GM12878 (cell line): ENCODE measurements around the gene CDC25C.

ENCODE experiments used
- CREB1 ChIP-seq: IDR thresholded peaks from 2 replicates; pipeline ENCODE4 v1.6.1; 2012; ENCODE audit warnings: low read depth, mild to moderate bottlenecking, inconsistent platforms
- EZH2 ChIP-seq: IDR thresholded peaks from 2 replicates; pipeline ENCODE4 v1.6.1; 2012; ENCODE audit warnings: low read depth, mild to moderate bottlenecking, control low read depth, inconsistent platforms, low read length, borderline replicate concordance; ENCODE audit not compliant: control insufficient read depth
- FOXM1 ChIP-seq: IDR thresholded peaks from 2 replicates; pipeline ENCODE4 v1.6.1; 2012; ENCODE audit warnings: low read depth, mild to moderate bottlenecking, inconsistent platforms, low read length, moderate library complexity
- KLF5 ChIP-seq: fragments of 450-650 bp; IDR thresholded peaks from 2 replicates; pipeline ENCODE4 v1.6.1; 2014; ENCODE audit warnings: mild to moderate bottlenecking; ENCODE audit not compliant: partially characterized antibody
- TAF1 ChIP-seq: IDR thresholded peaks from 2 replicates; pipeline ENCODE4 v1.6.1; 2011; ENCODE audit warnings: mild to moderate bottlenecking, low read depth, low read length, borderline replicate concordance
- TCF12 ChIP-seq: IDR thresholded peaks from 2 replicates; pipeline ENCODE4 v1.6.1; 2011; ENCODE audit warnings: low read depth, mild to moderate bottlenecking, low read length
- TF ChIP-seq, protein P1 (sequence below), 3 experiments: IDR thresholded peaks in 2 of 3; conservative IDR thresholded peaks in 1 of 3; 2 replicates each; pipeline ENCODE4 v1.5.1; 2011; ENCODE audit warnings: low read depth in 3 of 3, low read length in 3 of 3, mild to moderate bottlenecking in 3 of 3, control low read depth in 2 of 3, moderate library complexity in 2 of 3, inconsistent platforms in 1 of 3, mixed read lengths in 1 of 3; ENCODE audit not compliant: control insufficient read depth in 2 of 3, insufficient read depth in 1 of 3; ENCODE audit errors: extremely low read depth in 1 of 3
- TF ChIP-seq, protein P2 (sequence below): fragments of 450-650 bp; IDR thresholded peaks from 2 replicates; pipeline ENCODE4 v1.6.1; 2017; ENCODE audit warnings: mild to moderate bottlenecking, moderate library complexity
- TF ChIP-seq, protein P3 (sequence below): fragments of 150-350 bp; IDR thresholded peaks from 2 replicates; pipeline ENCODE4 v1.6.1; 2016; ENCODE audit warnings: low read depth, low read length

DNA sequence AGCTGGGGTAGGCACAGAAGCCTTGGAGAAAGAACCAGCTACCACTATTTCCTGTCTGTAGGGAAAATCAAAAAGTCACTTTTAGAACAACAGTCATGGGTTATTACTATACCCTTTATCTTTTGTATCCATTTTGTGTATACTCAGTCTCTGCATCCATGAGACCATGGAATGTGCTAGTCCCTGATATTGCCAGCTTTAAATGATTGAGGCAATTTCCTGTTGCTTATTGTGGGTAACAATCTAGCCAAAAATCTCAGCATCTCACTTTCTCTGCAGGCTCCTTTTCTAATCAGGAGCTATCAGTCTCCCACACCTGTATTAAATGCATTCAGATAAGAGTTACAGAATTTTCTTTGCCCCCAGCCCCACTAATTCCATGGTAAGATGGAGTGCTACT, 19.9 kb upstream of the CDC25C start:
- TF ChIP-seq CREB1 = no peak
- TF ChIP-seq, protein P1, sequence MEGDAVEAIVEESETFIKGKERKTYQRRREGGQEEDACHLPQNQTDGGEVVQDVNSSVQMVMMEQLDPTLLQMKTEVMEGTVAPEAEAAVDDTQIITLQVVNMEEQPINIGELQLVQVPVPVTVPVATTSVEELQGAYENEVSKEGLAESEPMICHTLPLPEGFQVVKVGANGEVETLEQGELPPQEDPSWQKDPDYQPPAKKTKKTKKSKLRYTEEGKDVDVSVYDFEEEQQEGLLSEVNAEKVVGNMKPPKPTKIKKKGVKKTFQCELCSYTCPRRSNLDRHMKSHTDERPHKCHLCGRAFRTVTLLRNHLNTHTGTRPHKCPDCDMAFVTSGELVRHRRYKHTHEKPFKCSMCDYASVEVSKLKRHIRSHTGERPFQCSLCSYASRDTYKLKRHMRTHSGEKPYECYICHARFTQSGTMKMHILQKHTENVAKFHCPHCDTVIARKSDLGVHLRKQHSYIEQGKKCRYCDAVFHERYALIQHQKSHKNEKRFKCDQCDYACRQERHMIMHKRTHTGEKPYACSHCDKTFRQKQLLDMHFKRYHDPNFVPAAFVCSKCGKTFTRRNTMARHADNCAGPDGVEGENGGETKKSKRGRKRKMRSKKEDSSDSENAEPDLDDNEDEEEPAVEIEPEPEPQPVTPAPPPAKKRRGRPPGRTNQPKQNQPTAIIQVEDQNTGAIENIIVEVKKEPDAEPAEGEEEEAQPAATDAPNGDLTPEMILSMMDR (IDR thresholded peaks at IDR 0.05 in 2 of 3, conservative IDR thresholded peaks at IDR 0.05 in 1 of 3; ENCODE audit: control insufficient read depth in 2 of 3, extremely low read depth in 1 of 3, insufficient read depth in 1 of 3, low read depth in 3 of 3, low read length in 3 of 3) = no peak
- TF ChIP-seq KLF5 = no peak
- TF ChIP-seq, protein P2, sequence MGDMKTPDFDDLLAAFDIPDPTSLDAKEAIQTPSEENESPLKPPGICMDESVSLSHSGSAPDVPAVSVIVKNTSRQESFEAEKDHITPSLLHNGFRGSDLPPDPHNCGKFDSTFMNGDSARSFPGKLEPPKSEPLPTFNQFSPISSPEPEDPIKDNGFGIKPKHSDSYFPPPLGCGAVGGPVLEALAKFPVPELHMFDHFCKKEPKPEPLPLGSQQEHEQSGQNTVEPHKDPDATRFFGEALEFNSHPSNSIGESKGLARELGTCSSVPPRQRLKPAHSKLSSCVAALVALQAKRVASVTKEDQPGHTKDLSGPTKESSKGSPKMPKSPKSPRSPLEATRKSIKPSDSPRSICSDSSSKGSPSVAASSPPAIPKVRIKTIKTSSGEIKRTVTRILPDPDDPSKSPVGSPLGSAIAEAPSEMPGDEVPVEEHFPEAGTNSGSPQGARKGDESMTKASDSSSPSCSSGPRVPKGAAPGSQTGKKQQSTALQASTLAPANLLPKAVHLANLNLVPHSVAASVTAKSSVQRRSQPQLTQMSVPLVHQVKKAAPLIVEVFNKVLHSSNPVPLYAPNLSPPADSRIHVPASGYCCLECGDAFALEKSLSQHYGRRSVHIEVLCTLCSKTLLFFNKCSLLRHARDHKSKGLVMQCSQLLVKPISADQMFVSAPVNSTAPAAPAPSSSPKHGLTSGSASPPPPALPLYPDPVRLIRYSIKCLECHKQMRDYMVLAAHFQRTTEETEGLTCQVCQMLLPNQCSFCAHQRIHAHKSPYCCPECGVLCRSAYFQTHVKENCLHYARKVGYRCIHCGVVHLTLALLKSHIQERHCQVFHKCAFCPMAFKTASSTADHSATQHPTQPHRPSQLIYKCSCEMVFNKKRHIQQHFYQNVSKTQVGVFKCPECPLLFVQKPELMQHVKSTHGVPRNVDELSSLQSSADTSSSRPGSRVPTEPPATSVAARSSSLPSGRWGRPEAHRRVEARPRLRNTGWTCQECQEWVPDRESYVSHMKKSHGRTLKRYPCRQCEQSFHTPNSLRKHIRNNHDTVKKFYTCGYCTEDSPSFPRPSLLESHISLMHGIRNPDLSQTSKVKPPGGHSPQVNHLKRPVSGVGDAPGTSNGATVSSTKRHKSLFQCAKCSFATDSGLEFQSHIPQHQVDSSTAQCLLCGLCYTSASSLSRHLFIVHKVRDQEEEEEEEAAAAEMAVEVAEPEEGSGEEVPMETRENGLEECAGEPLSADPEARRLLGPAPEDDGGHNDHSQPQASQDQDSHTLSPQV = no peak
- TF ChIP-seq FOXM1 = no peak
- no peak for TF ChIP-seq TCF12
- no peak for TF ChIP-seq TAF1
- TF ChIP-seq, protein P3, sequence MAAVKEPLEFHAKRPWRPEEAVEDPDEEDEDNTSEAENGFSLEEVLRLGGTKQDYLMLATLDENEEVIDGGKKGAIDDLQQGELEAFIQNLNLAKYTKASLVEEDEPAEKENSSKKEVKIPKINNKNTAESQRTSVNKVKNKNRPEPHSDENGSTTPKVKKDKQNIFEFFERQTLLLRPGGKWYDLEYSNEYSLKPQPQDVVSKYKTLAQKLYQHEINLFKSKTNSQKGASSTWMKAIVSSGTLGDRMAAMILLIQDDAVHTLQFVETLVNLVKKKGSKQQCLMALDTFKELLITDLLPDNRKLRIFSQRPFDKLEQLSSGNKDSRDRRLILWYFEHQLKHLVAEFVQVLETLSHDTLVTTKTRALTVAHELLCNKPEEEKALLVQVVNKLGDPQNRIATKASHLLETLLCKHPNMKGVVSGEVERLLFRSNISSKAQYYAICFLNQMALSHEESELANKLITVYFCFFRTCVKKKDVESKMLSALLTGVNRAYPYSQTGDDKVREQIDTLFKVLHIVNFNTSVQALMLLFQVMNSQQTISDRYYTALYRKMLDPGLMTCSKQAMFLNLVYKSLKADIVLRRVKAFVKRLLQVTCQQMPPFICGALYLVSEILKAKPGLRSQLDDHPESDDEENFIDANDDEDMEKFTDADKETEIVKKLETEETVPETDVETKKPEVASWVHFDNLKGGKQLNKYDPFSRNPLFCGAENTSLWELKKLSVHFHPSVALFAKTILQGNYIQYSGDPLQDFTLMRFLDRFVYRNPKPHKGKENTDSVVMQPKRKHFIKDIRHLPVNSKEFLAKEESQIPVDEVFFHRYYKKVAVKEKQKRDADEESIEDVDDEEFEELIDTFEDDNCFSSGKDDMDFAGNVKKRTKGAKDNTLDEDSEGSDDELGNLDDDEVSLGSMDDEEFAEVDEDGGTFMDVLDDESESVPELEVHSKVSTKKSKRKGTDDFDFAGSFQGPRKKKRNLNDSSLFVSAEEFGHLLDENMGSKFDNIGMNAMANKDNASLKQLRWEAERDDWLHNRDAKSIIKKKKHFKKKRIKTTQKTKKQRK = no peak
- TF ChIP-seq EZH2 = no peak
